Hypothalamus (tissue), 51 donors: ENCODE data around the gene OBP2B.
A peak's percentile ranks its signal among the peaks of the same experiment; 100 is the strongest.
"Not testable (repeated sequence)": the region's sequence is repeated elsewhere in the genome, so short reads cannot be mapped to it uniquely, and the experiment has no call there.

ENCODE experiments used
- DNase-seq, 51 donors: peaks; one replicate each; lab custom pipeline; 2025; lab: John Stamatoyannopoulos, UW

OBP2B gene

GRCh38 chr9:133238851-133239532 is 29.9 kb upstream of the OBP2B start:
- DNase-seq = peak in 11 of 51 donors; percentile 3 to 42 (median 21)

- DNase-seq = peak in 18 of 51 donors; percentile 10 to 54 (median 29)
Observed at GRCh38 chr9:133238272-133238850, 29.3 kb upstream of the OBP2B start.

GRCh38 chr9:133237035-133237731 is 28.1 kb upstream of the OBP2B start:
- peak in 3 of 51 donors; percentile 12 to 25 (median 21) for DNase-seq

GRCh38 chr9:133236291-133237034 is 27.4 kb upstream of the OBP2B start:
- not testable (repeated sequence) for DNase-seq

- DNase-seq = no peak
Observed at GRCh38 chr9:133235549-133236222, 26.6 kb upstream of the OBP2B start.

GRCh38 chr9:133234577-133235322 is 25.7 kb upstream of the OBP2B start:
- DNase-seq = no peak

GRCh38 chr9:133233681-133234432 is 24.8 kb upstream of the OBP2B start:
- no peak for DNase-seq

- DNase-seq = not testable (repeated sequence)
Observed at GRCh38 chr9:133231934-133232568, 23.0 kb upstream of the OBP2B start.

- DNase-seq = not testable (repeated sequence)
Observed at GRCh38 chr9:133230514-133230913, 21.5 kb upstream of the OBP2B start.

GRCh38 chr9:133230093-133230492 is 21.0 kb upstream of the OBP2B start:
- no peak for DNase-seq

GRCh38 chr9:133228474-133229193 is 19.6 kb upstream of the OBP2B start:
- DNase-seq = not testable (repeated sequence)

- DNase-seq = not testable (repeated sequence)
Observed at GRCh38 chr9:133227996-133228395, 18.9 kb upstream of the OBP2B start.

GRCh38 chr9:133227242-133227860 is 18.3 kb upstream of the OBP2B start:
- DNase-seq = no peak

- no peak for DNase-seq
Observed at GRCh38 chr9:133226219-133227171, 17.4 kb upstream of the OBP2B start.

GRCh38 chr9:133225171-133226011 is 16.3 kb upstream of the OBP2B start:
- no peak for DNase-seq
